Fibroblast of the aortic adventitia (primary cell): Measurements from ENCODE around the gene DDX47. TPM values are rescaled to one million over a fixed set of nuclear protein-coding genes. Genes with fewer than 3 reads are reported as not detected.
A peak's percentile ranks its signal among the peaks of the same experiment; 100 is the strongest.
"Not testable (repeated sequence)": the region's sequence is repeated elsewhere in the genome, so short reads cannot be mapped to it uniquely, and the experiment has no call there.

Source experiments
- DNase-seq: peaks from one replicate; pipeline ENCODE4 v3.0.0-alpha.2; 2010; ENCODE audit warnings: low read depth
- H3K4me3 ChIP-seq: 2 replicates; pipeline ENCODE4 v1.5.1; 2011; ENCODE audit warnings: low read depth, mild to moderate bottlenecking, control low read depth, low read length, moderate library complexity
- CTCF ChIP-seq: IDR thresholded peaks from 2 replicates; pipeline ENCODE4 v1.5.1; 2011; ENCODE audit warnings: mild to moderate bottlenecking, low read length, control low read depth, inconsistent platforms; ENCODE audit not compliant: insufficient read depth
- small RNA-seq: library from RNA; depleted of rRNA; stranded (forward); fragments of <200 nt; gene quantifications from one replicate; pipeline ENCODE3, GENCODE V24; 2012
- total RNA-seq: library from RNA; depleted of rRNA; stranded (reverse); fragments of >200 nt; gene quantifications from 2 replicates; pipeline ENCODE4 v1.2.3, GENCODE V29; 2012; ENCODE audit warnings: low replicate concordance

Gene DDX47
- total RNA-seq, 1 donor = 68.4 TPM

DNA sequence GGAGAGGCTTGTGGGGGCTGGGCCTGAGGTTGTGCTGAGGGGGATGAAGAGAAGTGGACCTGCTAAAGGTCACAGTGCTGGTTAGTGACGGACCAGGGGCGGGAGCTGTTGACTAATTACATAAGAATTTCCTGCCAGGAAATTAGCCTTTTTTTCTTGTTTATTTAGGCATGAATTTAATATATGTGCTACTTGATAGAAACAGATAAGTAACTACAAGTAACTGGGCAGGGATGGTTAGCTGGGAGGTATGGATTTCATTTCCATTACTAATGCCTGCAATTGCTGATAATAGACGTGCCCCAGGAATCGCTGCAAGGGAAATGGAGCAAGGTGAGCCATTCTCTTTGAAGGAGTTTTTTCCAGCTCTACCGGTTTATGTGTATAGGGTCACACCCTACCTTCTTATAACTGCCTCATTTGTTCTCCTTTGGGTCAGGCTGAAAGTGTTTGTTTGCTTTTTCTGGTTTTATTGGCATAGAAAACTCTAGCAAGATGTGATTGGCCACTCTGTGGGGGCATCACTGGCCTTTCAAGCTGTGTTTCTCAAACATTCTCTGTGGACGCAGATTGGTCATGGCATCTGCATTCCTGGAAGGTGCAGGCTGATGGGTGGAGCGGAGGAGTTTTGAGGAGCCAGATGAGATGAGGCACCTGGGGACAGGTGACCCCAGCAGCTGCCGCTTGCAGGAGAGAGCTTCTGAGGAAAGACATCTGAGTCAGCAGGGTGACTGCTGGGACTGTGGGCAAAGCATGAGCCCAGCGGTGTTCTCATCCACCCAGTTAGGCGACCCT, 59.2 kb downstream of the DDX47 start:
- peak; percentile 65 for DNase-seq
- no peak overlapping the region for H3K4me3 ChIP-seq
- TF ChIP-seq CTCF = no peak

- no peak overlapping the region for H3K4me3 ChIP-seq
- no peak for TF ChIP-seq CTCF
- DNase-seq = no peak
Observed at GRCh38 chr12:12872934-12873275, 59.8 kb downstream of the DDX47 start.

DNA sequence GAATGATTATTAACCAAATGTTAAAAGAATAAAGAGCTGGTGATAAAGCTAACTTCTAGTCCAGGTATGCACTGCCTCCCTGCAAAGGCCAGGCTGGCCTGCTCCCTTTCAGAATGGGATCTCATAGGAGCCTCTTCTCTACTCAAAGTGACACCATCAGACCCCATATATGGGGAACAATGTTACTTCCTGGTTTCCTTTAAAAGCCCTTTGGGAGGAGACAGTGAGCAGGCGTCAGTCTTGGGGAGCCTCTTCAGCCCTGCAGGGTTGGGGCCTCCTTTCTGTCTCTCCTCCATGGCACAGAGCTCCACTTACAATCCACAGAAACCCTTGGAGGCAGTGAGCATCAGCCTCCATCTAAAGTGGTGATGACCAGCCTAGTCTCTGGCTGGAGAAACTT, 60.9 kb downstream of the DDX47 start:
- TF ChIP-seq CTCF = no peak
- DNase-seq = no peak
- H3K4me3 ChIP-seq = no peak overlapping the region

- not testable (repeated sequence) for DNase-seq, H3K4me3 ChIP-seq
Observed at GRCh38 chr12:12875301-12875700, 62.2 kb downstream of the DDX47 start.

DNA sequence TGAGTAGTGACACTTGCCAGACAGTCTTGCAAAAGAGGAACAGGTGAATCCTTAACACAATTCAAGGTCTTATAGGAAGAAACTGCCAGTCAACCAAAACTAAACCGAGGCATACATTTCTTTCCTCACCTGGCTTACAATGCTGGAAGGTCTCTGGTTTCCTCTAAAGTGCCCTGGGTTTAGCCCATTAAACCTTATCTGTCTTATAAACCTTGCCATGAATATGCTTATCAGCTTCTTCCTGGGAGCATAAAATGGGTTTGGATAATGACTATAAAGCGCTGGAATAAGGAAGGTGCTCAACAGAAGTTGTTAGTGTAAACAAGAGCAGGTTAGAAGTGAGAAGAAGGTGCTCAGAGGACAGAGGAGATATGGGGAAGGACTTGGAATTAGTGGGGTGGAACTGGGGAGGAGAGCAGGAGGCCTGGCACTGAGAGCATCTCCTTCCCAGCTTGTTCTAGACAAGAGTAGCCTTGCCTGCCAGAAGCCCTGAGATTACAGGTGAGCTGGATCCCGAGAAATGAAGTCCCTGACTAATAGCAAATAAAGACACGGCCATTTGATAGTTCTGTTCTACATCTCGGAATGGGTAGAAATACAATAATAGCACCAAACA, 64.1 kb downstream of the DDX47 start:
- H3K4me3 ChIP-seq = no peak overlapping the region
- DNase-seq = no peak
- TF ChIP-seq CTCF = no peak

- DNase-seq = peak; percentile 31
- no peak for TF ChIP-seq CTCF
- no peak overlapping the region for H3K4me3 ChIP-seq
Observed at GRCh38 chr12:12877781-12878455, 64.8 kb downstream of the DDX47 start.

Small RNAs within 50 kb of the gene (small RNA-seq; reads per million reads assigned to genes)
- gene AC007215.1 (not detected), gene MIR613 (not detected)

Other genes starting within 250 kb of the DDX47 start
- 44.6 and 49.9 TPM in 2 replicates for gene CREBL2, start 201.5 kb upstream of the DDX47 start, total RNA-seq
- gene GPR19, start 117.2 kb upstream of the DDX47 start, total RNA-seq = 1.2 and 2.4 TPM in 2 replicates
- 28.4 and 41.2 TPM in 2 replicates for gene CDKN1B, start 96.0 kb upstream of the DDX47 start, total RNA-seq
- 3.6 and 9.2 TPM in 2 replicates for gene APOLD1, start 27.7 kb upstream of the DDX47 start, total RNA-seq
- 5.4 and 15.5 TPM in 2 replicates for gene GPRC5A, start 78.2 kb downstream of the DDX47 start, total RNA-seq
- not detected in 2 replicates for gene GPRC5D, start 138.8 kb downstream of the DDX47 start, total RNA-seq
- gene HEBP1, start 186.9 kb downstream of the DDX47 start, total RNA-seq = 14.4 and 35.3 TPM in 2 replicates
- gene FAM234B, start 231.0 kb downstream of the DDX47 start, total RNA-seq = 3.3 and 5.6 TPM in 2 replicates